Endothelial cell (in vitro differentiated cells): ENCODE measurements around the gene CAND2. TPM values are rescaled to one million over a fixed set of nuclear protein-coding genes. Genes with fewer than 3 reads are reported as not detected.

Source experiments
- DNase-seq: peaks from one replicate; pipeline ENCODE4 v3.0.0; 2021; ENCODE audit warnings: low spot score
- H3K27ac Mint-ChIP-seq: one replicate; pipeline ENCODE4 v1.8.0; 2021; ENCODE audit warnings: mixed read lengths, inconsistent platforms; ENCODE audit not compliant: unreplicated experiment
- H3K27me3 Mint-ChIP-seq: one replicate; pipeline ENCODE4 v1.8.0; 2021; ENCODE audit warnings: mild to moderate bottlenecking, moderate library complexity, mixed read lengths, inconsistent platforms; ENCODE audit not compliant: unreplicated experiment
- H3K36me3 Mint-ChIP-seq: one replicate; pipeline ENCODE4 v1.8.0; 2021; ENCODE audit warnings: mild to moderate bottlenecking, low read depth, mixed read lengths, inconsistent platforms; ENCODE audit not compliant: unreplicated experiment
- H3K4me1 Mint-ChIP-seq: one replicate; pipeline ENCODE4 v1.8.0; 2021; ENCODE audit warnings: mild to moderate bottlenecking, mixed read lengths, inconsistent platforms; ENCODE audit not compliant: unreplicated experiment
- H3K4me3 Mint-ChIP-seq: one replicate; pipeline ENCODE4 v1.8.0; 2021; ENCODE audit warnings: mild to moderate bottlenecking, mixed read lengths, inconsistent platforms; ENCODE audit not compliant: unreplicated experiment
- H3K9me3 Mint-ChIP-seq: one replicate; pipeline ENCODE4 v1.8.0; 2021; ENCODE audit warnings: mixed read lengths, inconsistent platforms; ENCODE audit not compliant: unreplicated experiment
- total RNA-seq: library from RNA; stranded (reverse); fragmentation: NEBNext Ultra II Directional; extraction: Animal tissue kit (Norgen Biotek cat#: 25700); gene quantifications from one replicate; pipeline ENCODE4 v1.2.1, GENCODE V29; 2021; ENCODE audit not compliant: unreplicated experiment
- TF ChIP-seq, protein P1 (sequence below): fragments of 200-600 bp; sonication (generic); IDR thresholded peaks from one replicate; pipeline ENCODE4 v1.5.0; 2021; ENCODE audit warnings: antibody characterized with exemption; ENCODE audit not compliant: unreplicated experiment

CAND2 gene
- total RNA-seq, 1 donor from 2014 or later = 1.8 TPM

GRCh38 chr3:12818273-12818672 is 21.8 kb downstream of the CAND2 start:
- Mint-ChIP-seq H3K4me3 (no peak overlapping the region), H3K36me3 (no peaks in the 10 kb centered on the region), H3K4me1 (peaks cover 11% of the 10 kb centered on the region), H3K9me3 (no peaks in the 10 kb centered on the region), H3K27me3 (peaks cover 5% of the 10 kb centered on the region), H3K27ac (no peak overlapping the region)
- TF ChIP-seq, protein P1, sequence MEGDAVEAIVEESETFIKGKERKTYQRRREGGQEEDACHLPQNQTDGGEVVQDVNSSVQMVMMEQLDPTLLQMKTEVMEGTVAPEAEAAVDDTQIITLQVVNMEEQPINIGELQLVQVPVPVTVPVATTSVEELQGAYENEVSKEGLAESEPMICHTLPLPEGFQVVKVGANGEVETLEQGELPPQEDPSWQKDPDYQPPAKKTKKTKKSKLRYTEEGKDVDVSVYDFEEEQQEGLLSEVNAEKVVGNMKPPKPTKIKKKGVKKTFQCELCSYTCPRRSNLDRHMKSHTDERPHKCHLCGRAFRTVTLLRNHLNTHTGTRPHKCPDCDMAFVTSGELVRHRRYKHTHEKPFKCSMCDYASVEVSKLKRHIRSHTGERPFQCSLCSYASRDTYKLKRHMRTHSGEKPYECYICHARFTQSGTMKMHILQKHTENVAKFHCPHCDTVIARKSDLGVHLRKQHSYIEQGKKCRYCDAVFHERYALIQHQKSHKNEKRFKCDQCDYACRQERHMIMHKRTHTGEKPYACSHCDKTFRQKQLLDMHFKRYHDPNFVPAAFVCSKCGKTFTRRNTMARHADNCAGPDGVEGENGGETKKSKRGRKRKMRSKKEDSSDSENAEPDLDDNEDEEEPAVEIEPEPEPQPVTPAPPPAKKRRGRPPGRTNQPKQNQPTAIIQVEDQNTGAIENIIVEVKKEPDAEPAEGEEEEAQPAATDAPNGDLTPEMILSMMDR = no peak
- DNase-seq = no peak

- Mint-ChIP-seq H3K4me3 (no peak overlapping the region), H3K9me3 (no peaks in the 10 kb centered on the region), H3K4me1 (peaks cover 11% of the 10 kb centered on the region), H3K36me3 (no peaks in the 10 kb centered on the region), H3K27me3 (peaks cover 3% of the 10 kb centered on the region), H3K27ac (no peak overlapping the region)
- no peak for DNase-seq
- TF ChIP-seq, protein P1 = no peak
These were observed 22.3 kb downstream of the CAND2 start for GRCh38 chr3:12818773-12819172.

- Mint-ChIP-seq H3K4me3 (no peak overlapping the region), H3K9me3 (no peaks in the 10 kb centered on the region), H3K36me3 (no peaks in the 10 kb centered on the region), H3K27ac (no peak overlapping the region), H3K4me1 (peaks cover 11% of the 10 kb centered on the region), H3K27me3 (peaks cover 2% of the 10 kb centered on the region)
- DNase-seq = no peak
- TF ChIP-seq, protein P1 = peak; percentile 35
These were observed 26.4 kb downstream of the CAND2 start for GRCh38 chr3:12822725-12823373.

DNA sequence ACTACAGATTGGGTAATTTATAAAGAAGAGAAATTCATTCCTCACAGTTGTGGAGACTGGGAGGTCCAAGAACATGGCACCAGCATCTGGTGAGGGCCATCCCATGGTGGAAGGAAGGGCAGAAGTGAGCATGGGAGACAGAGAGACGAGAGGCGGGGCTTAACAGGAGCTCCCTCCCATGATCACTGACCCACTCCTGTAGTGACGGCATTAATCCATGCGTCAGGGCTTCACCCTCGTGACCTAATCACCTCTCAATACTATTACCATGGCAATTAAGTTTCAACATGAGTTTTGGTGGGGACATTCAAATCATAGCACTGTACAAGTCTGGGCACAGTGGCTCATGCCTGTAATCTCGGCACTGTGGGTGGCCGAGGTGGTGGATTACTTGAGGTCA is 27.8 kb downstream of the CAND2 start:
- H3K9me3 Mint-ChIP-seq = no peaks in the 10 kb centered on the region
- H3K36me3 Mint-ChIP-seq = no peaks in the 10 kb centered on the region

DNA sequence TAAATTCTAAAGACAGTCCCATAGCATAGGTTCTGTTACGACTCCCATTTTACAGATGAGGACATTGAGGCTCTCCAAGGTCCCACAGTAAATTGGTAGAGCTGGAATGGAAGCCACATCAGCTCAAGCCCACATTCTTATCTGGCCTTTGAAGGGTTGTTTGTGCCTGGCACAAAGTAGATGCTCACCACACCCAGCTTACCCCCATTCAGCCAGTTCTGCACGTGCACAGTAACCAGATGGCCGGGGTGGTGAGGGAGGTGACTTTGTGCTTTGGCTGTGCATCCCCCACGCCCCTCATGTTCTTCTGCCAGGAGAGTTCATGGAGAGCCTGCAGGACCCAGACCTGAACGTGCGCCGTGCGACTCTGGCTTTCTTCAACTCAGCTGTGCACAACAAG is 28.7 kb downstream of the CAND2 start:
- Mint-ChIP-seq H3K9me3 (no peaks in the 10 kb centered on the region), H3K36me3 (no peaks in the 10 kb centered on the region), H3K4me3 (no peak overlapping the region), H3K4me1 (peaks cover 9% of the 10 kb centered on the region), H3K27me3 (no peaks in the 10 kb centered on the region), H3K27ac (no peak overlapping the region)
- TF ChIP-seq, protein P1 = no peak
- DNase-seq = no peak

More for the DNA sequence above, 27.8 kb downstream of the CAND2 start:
- Mint-ChIP-seq H3K4me1 (peaks cover 7% of the 10 kb centered on the region), H3K27me3 (no peaks in the 10 kb centered on the region), H3K27ac (no peak overlapping the region), H3K4me3 (no peak overlapping the region)
- no peak for DNase-seq
- TF ChIP-seq, protein P1 = no peak
